ENCODE measurements around the gene RHOJ. TPM values are rescaled to one million over a fixed set of nuclear protein-coding genes. Genes with fewer than 3 reads are reported as not detected.
A peak's percentile ranks its signal among the peaks of the same experiment; 100 is the strongest.

The RHOJ gene
- total and polyA plus RNA-seq, 2 donors (not counting 3 experiments of a cell fraction or from before 2014, with no cell fraction given), result 191 to 486 TPM

DNA sequence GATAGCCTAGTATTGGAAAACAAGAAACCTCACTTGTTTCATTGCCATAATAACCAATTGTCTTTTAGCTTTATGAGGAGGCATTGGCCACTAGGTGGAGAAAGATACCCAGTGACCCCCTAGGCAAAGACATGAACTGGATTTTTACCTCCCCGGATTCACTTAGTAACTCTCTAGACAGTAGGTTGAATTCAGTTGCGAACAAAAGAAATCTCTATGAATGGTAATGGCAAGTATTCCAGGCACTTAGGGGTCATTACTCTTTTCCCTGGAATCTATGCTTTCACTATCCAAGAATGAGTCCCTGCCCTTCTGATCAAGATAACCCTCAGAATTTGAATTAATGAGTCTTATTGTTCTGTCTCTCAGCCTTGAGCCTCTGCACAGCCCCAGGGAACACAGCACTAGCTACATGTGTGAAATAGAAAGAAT is 29.5 kb upstream of the RHOJ start:
- CTCF ChIA-PET, result interaction anchor here (0.6 to 4.8 kb wide), 31 partner anchors 8 to 996 kb away, joined by 3 to 70 read pairs (median 6); partner anchors contain the start of gene RHOJ
- Histone ChIP-seq H3K9ac (replicated peaks; ENCODE audit: extremely low read depth, insufficient read depth, low read length) (peak overlapping the region; percentile 63), H3K27ac (ENCODE audit: insufficient read depth, low read depth, low read length) (peak overlapping the region; percentile 72), H4K20me1 (replicated peaks; ENCODE audit: control insufficient read depth, extremely low read depth, insufficient read depth, low read length) (no peaks in the 10 kb centered on the region), H3K4me2 (ENCODE audit: insufficient read depth, low read length) (peak overlapping the region; percentile 72), H3K4me3 (replicated peaks in 1 of 3; ENCODE audit: insufficient read depth in 1 of 3, low read depth in 1 of 3, low read length in 3 of 3) (peak overlapping the region in 1 of 3 experiments; percentile 45), H3K4me1 (ENCODE audit: control insufficient read depth, extremely low read depth, insufficient read depth, low read length) (peaks cover 29% of the 10 kb centered on the region), H3K9me1 (replicated peaks; ENCODE audit: control insufficient read depth, extremely low read depth, insufficient read depth, low read length) (no peaks in the 10 kb centered on the region), H3K79me2 (ENCODE audit: control insufficient read depth, insufficient read depth, low read length) (no peaks in the 10 kb centered on the region), H3K27me3 (ENCODE audit: control insufficient read depth in 2 of 2, insufficient read depth in 2 of 2, low read length in 2 of 2) (no peaks in the 10 kb centered on the region), H3K9me3 (replicated peaks; ENCODE audit: control insufficient read depth, insufficient read depth, low read length) (no peaks in the 10 kb centered on the region), H3K36me3 (ENCODE audit: control insufficient read depth in 2 of 2, extremely low read depth in 1 of 2, insufficient read depth in 2 of 2, low read length in 2 of 2) (no peaks in the 10 kb centered on the region), H2AFZ (ENCODE audit: low read depth, low read length) (peak overlapping the region; percentile 88)
- POLR2A ChIA-PET, result interaction anchor here (0.7 to 1.3 kb wide), 3 partner anchors 29 to 40 kb away, joined by 3 to 14 read pairs (median 5); partner anchors contain the start of gene RHOJ
- peak; percentile 96 for DNase-seq (ENCODE audit: low read depth, low spot score)
- BruUV-seq (replicated peaks), result no TSS peak
- peak; percentile 86 for TF ChIP-seq GATA2 (IDR thresholded peaks at IDR 0.05; ENCODE audit: insufficient read depth, insufficient read length, low read depth, low read length)
- TF ChIP-seq FOS (IDR thresholded peaks at IDR 0.05; ENCODE audit: borderline replicate concordance, insufficient read depth, low read length), result no peak
- TF ChIP-seq JUN (IDR thresholded peaks at IDR 0.05; ENCODE audit: borderline replicate concordance, insufficient read depth, insufficient read length, low read depth), result peak; percentile 49
- peak; percentile 60 to 67 for TF ChIP-seq CTCF (IDR thresholded peaks at IDR 0.05; ENCODE audit: extremely low read depth in 1 of 2, insufficient read depth in 1 of 2, low read depth in 1 of 2, low read length in 2 of 2)
- peak; percentile 87 for FAIRE-seq
- intact Hi-C loops (cut with micrococcal nuclease), result loop anchor here (1.0 to 2.0 kb wide), 5 partner anchors 30 to 1012 kb away; partner anchors contain the start of gene RHOJ
- dilution Hi-C loops (cut with MboI; ENCODE audit: extremely low pct_ligation_motif_present, low sequenced_read_pairs), result no loop called here

Data from endothelial cell of umbilical vein (primary cell).